Ishikawa (cell line): ENCODE data around the gene FGF12.

Experiments
- CEBPB ChIP-seq: IDR thresholded peaks from 2 replicates; pipeline ENCODE4 v1.6.1; 2012
- CREB1 ChIP-seq: IDR thresholded peaks from 2 replicates; pipeline ENCODE4 v1.6.1; 2012; ENCODE audit warnings: low read depth
- EGR1 ChIP-seq: IDR thresholded peaks from 2 replicates; pipeline ENCODE4 v1.6.1; 2012
- EP300 ChIP-seq: IDR thresholded peaks from 2 replicates; pipeline ENCODE4 v1.6.1; 2012; ENCODE audit warnings: borderline replicate concordance
- FOXM1 ChIP-seq: IDR thresholded peaks from 2 replicates; pipeline ENCODE4 v1.6.1; 2012; ENCODE audit warnings: low read depth, borderline replicate concordance
- NFIC ChIP-seq: IDR thresholded peaks from 2 replicates; pipeline ENCODE4 v1.6.1; 2012
- RAD21 ChIP-seq: IDR thresholded peaks from 2 replicates; pipeline ENCODE4 v1.6.1; 2012; ENCODE audit warnings: low read depth
- REST ChIP-seq: IDR thresholded peaks from 2 replicates; pipeline ENCODE4 v1.6.1; 2012; ENCODE audit warnings: low read depth, mild to moderate bottlenecking
- TAF1 ChIP-seq: IDR thresholded peaks from 2 replicates; pipeline ENCODE4 v1.6.1; 2012; ENCODE audit warnings: low read depth, mild to moderate bottlenecking
- TCF12 ChIP-seq: IDR thresholded peaks from 2 replicates; pipeline ENCODE4 v1.6.1; 2012; ENCODE audit warnings: low read depth
- TEAD4 ChIP-seq: IDR thresholded peaks from 2 replicates; pipeline ENCODE4 v1.6.1; 2012
- USF1 ChIP-seq: IDR thresholded peaks from 2 replicates; pipeline ENCODE4 v1.6.1; 2012
- YY1 ChIP-seq: IDR thresholded peaks from 2 replicates; pipeline ENCODE4 v1.6.1; 2012; ENCODE audit warnings: low read depth
- ZBTB7A ChIP-seq: IDR thresholded peaks from 2 replicates; pipeline ENCODE4 v1.6.1; 2012; ENCODE audit warnings: low read depth
- TF ChIP-seq, protein P1 (sequence below): IDR thresholded peaks from 2 replicates; pipeline ENCODE4 v1.6.1; 2012

Gene FGF12

DNA sequence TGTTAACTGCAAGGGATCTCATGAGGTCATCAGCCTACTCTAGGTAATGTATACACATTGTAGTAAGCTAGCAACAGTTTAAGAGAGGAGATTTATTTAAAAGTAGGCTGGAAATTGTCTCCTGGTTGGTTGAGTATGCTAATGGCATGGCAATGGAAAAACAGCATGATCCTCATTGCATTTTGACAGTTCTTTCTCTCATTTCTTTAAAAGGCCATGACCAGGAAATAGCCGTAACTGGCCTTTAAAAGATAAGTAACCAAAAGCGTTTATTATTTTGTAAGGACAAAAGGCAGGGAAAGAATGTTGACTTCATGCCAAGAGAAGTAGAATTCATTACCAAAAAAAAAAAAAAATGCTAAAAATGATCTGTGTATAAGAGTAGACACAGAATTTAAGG lies 310.3 kb downstream of the FGF12 start:
- TF ChIP-seq EGR1 (no peak), CEBPB (no peak), NFIC (no peak), YY1 (no peak), REST (no peak), TCF12 (no peak), EP300 (no peak), TEAD4 (no peak), RAD21 (no peak), USF1 (no peak), TAF1 (no peak), ZBTB7A (no peak), CREB1 (no peak), FOXM1 (no peak)
- TF ChIP-seq, protein P1, sequence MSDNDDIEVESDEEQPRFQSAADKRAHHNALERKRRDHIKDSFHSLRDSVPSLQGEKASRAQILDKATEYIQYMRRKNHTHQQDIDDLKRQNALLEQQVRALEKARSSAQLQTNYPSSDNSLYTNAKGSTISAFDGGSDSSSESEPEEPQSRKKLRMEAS, result no peak

GRCh38 chr3:192413461-192413860 lies 313.9 kb downstream of the FGF12 start:
- no peak for TF ChIP-seq USF1
- no peak for TF ChIP-seq CREB1
- TF ChIP-seq FOXM1, result no peak
- no peak for TF ChIP-seq TEAD4
- no peak for TF ChIP-seq TCF12
- no peak for TF ChIP-seq EGR1
- TF ChIP-seq EP300, result no peak
- no peak for TF ChIP-seq REST
- no peak for TF ChIP-seq YY1
- TF ChIP-seq, protein P1, result no peak
- no peak for TF ChIP-seq RAD21
- TF ChIP-seq ZBTB7A, result no peak
- no peak for TF ChIP-seq CEBPB
- no peak for TF ChIP-seq TAF1
- TF ChIP-seq NFIC, result no peak

GRCh38 chr3:192410684-192410960 lies 316.7 kb downstream of the FGF12 start:
- no peak for TF ChIP-seq EGR1
- no peak for TF ChIP-seq YY1
- TF ChIP-seq ZBTB7A, result no peak
- no peak for TF ChIP-seq CREB1
- TF ChIP-seq USF1, result no peak
- no peak for TF ChIP-seq REST
- no peak for TF ChIP-seq NFIC

- TF ChIP-seq TCF12 (peak; percentile 17; the same call in 1 of the 2 replicates), USF1 (no peak)
These were observed 317.3 kb downstream of the FGF12 start for GRCh38 chr3:192409838-192410683.
